HG03342 (cell line): ENCODE results near the gene TYW3.

Experiments
- ATAC-seq: cut with Tn5 transposase; IDR thresholded peaks from one replicate; pipeline ENCODE4 v1.9.1; 2021; ENCODE audit warnings: mild to moderate bottlenecking, moderate library complexity; ENCODE audit not compliant: unreplicated experiment

Gene TYW3

GRCh38 chr1:74785944-74786343 lies 53.0 kb downstream of the TYW3 start:
- no peak for ATAC-seq

GRCh38 chr1:74790453-74790852 lies 57.5 kb downstream of the TYW3 start:
- no peak for ATAC-seq

- ATAC-seq: no peak
Observed at GRCh38 chr1:74791491-74791890, 58.5 kb downstream of the TYW3 start.

GRCh38 chr1:74799119-74799657 lies 66.2 kb downstream of the TYW3 start:
- no peak for ATAC-seq

GRCh38 chr1:74811436-74812179 lies 78.7 kb downstream of the TYW3 start:
- peak; percentile 67 for ATAC-seq

GRCh38 chr1:74812180-74812541 lies 79.2 kb downstream of the TYW3 start:
- peak; percentile 91 for ATAC-seq
